Epithelial cell of esophagus (primary cell): ENCODE measurements around the gene SPPL3.
"Not testable (repeated sequence)": the region's sequence is repeated elsewhere in the genome, so short reads cannot be mapped to it uniquely, and the experiment has no call there.

Experiments
- DNase-seq: peaks from one replicate; pipeline ENCODE4 v3.0.0; 2010; ENCODE audit warnings: low read depth
- H3K4me3 ChIP-seq: 2 replicates; pipeline ENCODE4 v1.5.1; 2011; ENCODE audit warnings: mild to moderate bottlenecking, low read length, control low read depth
- CTCF ChIP-seq: IDR thresholded peaks from 2 replicates; pipeline ENCODE4 v1.5.1; 2011; ENCODE audit warnings: low read depth, mild to moderate bottlenecking, low read length, control low read depth, inconsistent platforms; ENCODE audit not compliant: insufficient read depth; ENCODE audit errors: missing control alignments

The SPPL3 gene

GRCh38 chr12:120737557-120738251 is 166.5 kb downstream of the SPPL3 start:
- peak; percentile 43 for TF ChIP-seq CTCF
- no peak overlapping the region for H3K4me3 ChIP-seq
- DNase-seq, result peak; percentile 17

GRCh38 chr12:120736404-120737331 is 167.5 kb downstream of the SPPL3 start:
- no peak for TF ChIP-seq CTCF
- no peak for DNase-seq
- no peak overlapping the region for H3K4me3 ChIP-seq

GRCh38 chr12:120735181-120735580 is 169.0 kb downstream of the SPPL3 start:
- no peak overlapping the region for H3K4me3 ChIP-seq
- peak; percentile 52 for DNase-seq
- TF ChIP-seq CTCF, result no peak

- DNase-seq, result no peak
- no peak for TF ChIP-seq CTCF
- no peak overlapping the region for H3K4me3 ChIP-seq
Measured at GRCh38 chr12:120734210-120734609, 169.9 kb downstream of the SPPL3 start.

GRCh38 chr12:120733574-120733973 is 170.6 kb downstream of the SPPL3 start:
- no peak for TF ChIP-seq CTCF
- no peak for DNase-seq
- no peak overlapping the region for H3K4me3 ChIP-seq

- H3K4me3 ChIP-seq, DNase-seq: not testable (repeated sequence)
Measured at GRCh38 chr12:120732198-120732597, 172.0 kb downstream of the SPPL3 start.

GRCh38 chr12:120726961-120727360 is 177.2 kb downstream of the SPPL3 start:
- no peak overlapping the region for H3K4me3 ChIP-seq
- DNase-seq, result no peak
- TF ChIP-seq CTCF, result no peak
